HG02610 (cell line): Measurements from ENCODE around the gene XIAP.
"Not testable (repeated sequence)": the region's sequence is repeated elsewhere in the genome, so short reads cannot be mapped to it uniquely, and the experiment has no call there.

Experiments used
- ATAC-seq: cut with Tn5 transposase; IDR thresholded peaks from one replicate; pipeline ENCODE4 v1.9.1; 2021; ENCODE audit warnings: mild to moderate bottlenecking, moderate library complexity; ENCODE audit not compliant: unreplicated experiment

The XIAP gene

GRCh38 chrX:123873956-123874355 is 14.1 kb downstream of the XIAP start:
- ATAC-seq = no peak

GRCh38 chrX:123876177-123876576 is 16.3 kb downstream of the XIAP start:
- no peak for ATAC-seq

- no peak for ATAC-seq
Observed at GRCh38 chrX:123876844-123877243, 17.0 kb downstream of the XIAP start.

- peak; percentile 84 for ATAC-seq
Observed at GRCh38 chrX:123878252-123878721, 18.4 kb downstream of the XIAP start.

- no peak for ATAC-seq
Observed at GRCh38 chrX:123881330-123881729, 21.5 kb downstream of the XIAP start.

- no peak for ATAC-seq
Observed at GRCh38 chrX:123882391-123882790, 22.5 kb downstream of the XIAP start.

- no peak for ATAC-seq
Observed at GRCh38 chrX:123884809-123885408, 25.1 kb downstream of the XIAP start.

- no peak for ATAC-seq
Observed at GRCh38 chrX:123899701-123900100, 39.8 kb downstream of the XIAP start.

- not testable (repeated sequence) for ATAC-seq
Observed at GRCh38 chrX:123903261-123903660, 43.4 kb downstream of the XIAP start.

GRCh38 chrX:123905332-123905731 is 45.5 kb downstream of the XIAP start:
- no peak for ATAC-seq

- no peak for ATAC-seq
Observed at GRCh38 chrX:123906557-123907316, 46.9 kb downstream of the XIAP start.

- no peak for ATAC-seq
Observed at GRCh38 chrX:123909523-123909922, 49.7 kb downstream of the XIAP start.

- ATAC-seq = no peak
Observed at GRCh38 chrX:123917069-123917468, 57.2 kb downstream of the XIAP start.

- no peak for ATAC-seq
Observed at GRCh38 chrX:123918106-123918721, 58.4 kb downstream of the XIAP start.

GRCh38 chrX:123920105-123920785 is 60.4 kb downstream of the XIAP start:
- no peak for ATAC-seq

- ATAC-seq = no peak
Observed at GRCh38 chrX:123923211-123923610, 63.4 kb downstream of the XIAP start.

GRCh38 chrX:123924186-123924585 is 64.3 kb downstream of the XIAP start:
- no peak for ATAC-seq

- no peak for ATAC-seq
Observed at GRCh38 chrX:123927845-123928244, 68.0 kb downstream of the XIAP start.

GRCh38 chrX:123932055-123932454 is 72.2 kb downstream of the XIAP start:
- ATAC-seq = not testable (repeated sequence)

GRCh38 chrX:123943074-123943473 is 83.2 kb downstream of the XIAP start:
- ATAC-seq = no peak

GRCh38 chrX:123943488-123943887 is 83.6 kb downstream of the XIAP start:
- ATAC-seq = no peak
